Umbilical cord (tissue), 2 donors: ENCODE measurements around the gene NCLN. TPM values are rescaled to one million over a fixed set of nuclear protein-coding genes. Genes with fewer than 3 reads are reported as not detected.
"Not testable (repeated sequence)": the region's sequence is repeated elsewhere in the genome, so short reads cannot be mapped to it uniquely, and the experiment has no call there.

Source experiments
- DNase-seq: peaks from one replicate; pipeline ENCODE4 v3.0.0-alpha.2; 2015; ENCODE audit warnings: low spot score
- total RNA-seq: library from RNA; depleted of rRNA; stranded (reverse); fragments of >200 nt; gene quantifications from one replicate; pipeline ENCODE4 v1.2.3, GENCODE V29; 2014; ENCODE audit warnings: low replicate concordance; ENCODE audit not compliant: insufficient read depth

NCLN gene
- total RNA-seq, 1 donor from 2014 or later = 9.4 TPM

- peak; percentile 75 for DNase-seq
Observed at GRCh38 chr19:3154957-3155736, 30.6 kb upstream of the NCLN start.

DNA sequence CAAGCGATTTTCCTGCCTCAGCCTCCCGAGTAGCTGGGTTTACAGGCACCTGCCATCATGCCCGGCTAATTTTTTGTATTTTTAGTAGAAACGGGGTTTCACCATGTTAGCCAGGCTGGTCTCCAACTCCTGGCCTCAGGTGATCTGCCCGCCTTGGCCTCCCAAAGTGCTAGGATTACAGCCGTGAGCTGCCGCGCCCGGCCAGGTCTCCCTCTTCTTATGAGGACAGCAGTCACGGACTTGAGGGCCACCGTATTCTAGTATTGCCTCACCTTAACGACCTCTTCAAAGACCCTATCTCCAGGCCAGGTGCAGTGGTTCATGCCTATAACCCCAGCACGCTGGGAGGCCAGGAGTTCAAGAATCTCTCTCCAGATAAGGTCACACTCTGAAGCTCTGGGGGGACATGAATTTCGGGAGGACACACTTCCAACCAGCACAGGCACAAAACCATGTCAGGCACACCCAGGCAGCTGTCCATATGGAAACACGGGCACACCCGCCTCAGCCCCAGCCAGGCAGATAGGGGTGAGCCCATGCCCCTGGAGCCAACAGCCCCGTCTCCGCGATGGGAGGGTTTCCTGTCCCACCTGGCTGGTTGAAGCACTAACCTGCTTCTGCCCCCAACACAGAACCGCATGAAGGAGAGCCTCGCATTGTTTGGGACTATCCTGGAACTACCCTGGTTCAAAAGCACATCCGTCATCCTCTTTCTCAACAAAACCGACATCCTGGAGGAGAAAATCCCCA is 28.5 kb upstream of the NCLN start:
- DNase-seq = no peak

GRCh38 chr19:3159565-3159964 is 26.2 kb upstream of the NCLN start:
- DNase-seq = no peak

GRCh38 chr19:3160219-3160618 is 25.5 kb upstream of the NCLN start:
- DNase-seq = no peak

DNA sequence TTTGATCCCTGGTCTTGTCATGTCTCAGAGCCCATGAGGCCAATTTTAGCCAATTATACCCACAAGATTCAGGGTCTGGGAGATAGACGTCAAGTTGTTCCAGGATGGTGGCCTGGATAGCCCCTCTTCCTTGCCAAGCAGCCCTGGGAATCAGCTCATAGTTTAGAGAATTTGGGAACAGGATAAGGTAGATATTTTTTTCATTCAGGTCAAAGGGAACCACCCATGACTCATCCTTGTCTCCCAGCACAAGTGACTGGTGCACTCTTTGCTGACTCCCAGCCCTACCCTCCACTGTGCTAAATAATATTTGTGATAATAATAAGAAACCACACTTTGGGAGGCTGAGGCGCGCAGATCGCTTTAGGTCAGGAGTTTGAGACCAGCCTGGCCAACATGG is 24.3 kb upstream of the NCLN start:
- DNase-seq = no peak

GRCh38 chr19:3162418-3163229 is 23.1 kb upstream of the NCLN start:
- no peak for DNase-seq

DNA sequence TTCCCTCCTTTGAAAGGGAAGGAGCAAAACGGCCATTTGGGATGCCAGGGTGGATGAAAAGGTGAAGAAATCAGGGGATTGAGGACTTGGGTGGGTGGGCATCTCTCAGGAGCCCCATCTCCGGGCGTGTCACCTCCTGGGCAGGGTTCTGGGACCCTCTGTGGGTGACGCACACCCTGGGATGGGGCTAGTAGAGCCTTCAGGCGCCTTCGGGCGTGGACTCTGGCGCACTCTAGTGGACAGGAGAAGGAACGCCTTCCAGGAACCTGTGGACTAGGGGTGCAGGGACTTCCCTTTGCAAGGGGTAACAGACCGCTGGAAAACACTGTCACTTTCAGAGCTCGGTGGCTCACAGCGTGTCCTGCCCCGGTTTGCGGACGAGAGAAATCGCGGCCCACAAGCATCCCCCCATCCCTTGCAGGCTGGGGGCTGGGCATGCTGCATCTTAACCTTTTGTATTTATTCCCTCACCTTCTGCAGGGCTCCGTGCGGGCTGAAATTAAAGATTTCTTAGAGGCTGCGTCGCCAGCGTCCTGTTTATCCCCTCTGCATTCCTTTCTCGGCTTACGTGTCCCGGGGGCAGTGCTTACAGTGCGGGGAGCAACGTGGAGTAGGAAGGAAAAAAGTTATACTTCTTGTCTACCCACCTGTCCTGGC is 22.4 kb upstream of the NCLN start:
- peak; percentile 40 for DNase-seq

DNA sequence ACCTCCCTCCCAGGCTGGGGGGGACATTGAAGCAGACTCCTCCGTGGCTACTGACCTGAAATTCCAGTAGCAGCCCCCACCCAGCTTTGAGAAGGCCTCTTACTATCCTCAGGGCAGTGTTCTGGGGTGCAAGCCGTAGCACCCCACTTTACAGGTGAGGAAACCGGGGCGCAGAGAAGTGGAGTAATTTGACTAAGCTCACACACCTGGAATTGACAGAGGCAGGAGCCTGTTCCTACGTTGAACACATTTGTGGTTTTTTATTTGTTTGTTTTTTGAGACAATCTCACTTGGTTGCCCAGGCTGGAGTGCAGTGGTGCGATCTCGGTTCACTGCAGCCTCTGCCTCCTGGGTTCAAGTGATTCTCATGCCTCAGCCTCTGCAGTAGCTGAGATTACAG is 21.8 kb upstream of the NCLN start:
- DNase-seq = no peak

- no peak for DNase-seq
Observed at GRCh38 chr19:3167533-3168272, 18.0 kb upstream of the NCLN start.

DNA sequence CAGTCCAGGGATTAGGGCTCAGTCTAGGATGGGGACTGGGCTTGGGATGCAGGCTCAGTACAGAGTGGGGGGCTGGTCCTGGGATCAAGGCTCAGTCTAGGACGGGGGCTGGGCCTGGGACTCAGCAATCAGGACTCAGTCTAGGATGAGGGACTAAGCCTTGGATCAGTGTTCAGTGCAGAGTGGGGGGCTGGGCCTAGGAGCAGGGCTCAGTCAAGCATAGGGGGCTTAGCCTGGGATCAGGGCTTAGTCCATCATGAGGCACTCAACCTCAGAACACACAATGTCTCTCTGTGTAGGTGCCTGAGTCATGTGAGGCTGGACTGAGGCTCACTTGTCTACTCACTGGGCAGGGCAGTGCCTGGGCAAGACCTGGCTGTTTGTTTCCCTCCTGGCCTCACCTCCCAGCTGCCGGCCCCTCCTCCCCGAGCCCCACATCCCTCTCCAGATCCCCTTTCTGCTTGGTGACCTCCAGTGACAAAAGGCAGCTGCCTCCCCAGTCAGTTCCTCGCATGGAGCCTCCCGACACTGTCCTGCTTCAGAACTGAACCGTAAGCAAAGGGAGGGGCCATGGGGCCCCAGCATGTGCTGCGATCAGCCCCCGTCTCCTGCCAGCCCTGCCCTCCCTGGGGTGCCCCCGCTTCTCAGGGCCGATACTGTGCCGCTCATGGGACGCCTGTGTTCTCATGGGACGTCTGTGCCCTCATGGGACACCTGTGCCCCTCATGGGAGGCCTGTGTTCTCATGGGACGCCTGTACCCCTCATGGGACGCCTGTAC is 13.6 kb upstream of the NCLN start:
- DNase-seq = no peak

DNA sequence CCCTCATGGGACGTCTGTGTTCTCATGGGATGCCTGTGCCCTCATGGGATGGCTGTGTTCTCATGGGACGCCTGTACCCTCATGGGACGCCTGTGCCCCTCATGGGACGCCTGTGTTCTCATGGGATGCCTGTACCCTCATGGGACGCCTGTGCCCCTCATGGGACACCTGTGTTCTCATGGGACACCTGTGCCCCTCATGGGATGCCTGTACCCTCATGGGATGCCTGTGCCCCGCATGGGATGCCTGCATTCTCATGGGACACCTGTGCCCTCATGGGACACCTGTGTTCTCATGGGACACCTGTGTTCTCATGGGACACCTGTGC is 13.1 kb upstream of the NCLN start:
- DNase-seq = not testable (repeated sequence)

GRCh38 chr19:3175781-3176714 is 9.7 kb upstream of the NCLN start:
- DNase-seq = peak; percentile 37

GRCh38 chr19:3176715-3177501 is 8.8 kb upstream of the NCLN start:
- DNase-seq = peak; percentile 23

GRCh38 chr19:3178377-3178972 is 7.3 kb upstream of the NCLN start, which contains the start of gene S1PR4:
Gene S1PR4, plus strand, starts transcription at chr19:3178769. Its CDS starts 24 bp downstream, at chr19:3178793.
- no peak for DNase-seq

- no peak for DNase-seq
Observed at GRCh38 chr19:3178973-3179738, 6.6 kb upstream of the NCLN start.

DNA sequence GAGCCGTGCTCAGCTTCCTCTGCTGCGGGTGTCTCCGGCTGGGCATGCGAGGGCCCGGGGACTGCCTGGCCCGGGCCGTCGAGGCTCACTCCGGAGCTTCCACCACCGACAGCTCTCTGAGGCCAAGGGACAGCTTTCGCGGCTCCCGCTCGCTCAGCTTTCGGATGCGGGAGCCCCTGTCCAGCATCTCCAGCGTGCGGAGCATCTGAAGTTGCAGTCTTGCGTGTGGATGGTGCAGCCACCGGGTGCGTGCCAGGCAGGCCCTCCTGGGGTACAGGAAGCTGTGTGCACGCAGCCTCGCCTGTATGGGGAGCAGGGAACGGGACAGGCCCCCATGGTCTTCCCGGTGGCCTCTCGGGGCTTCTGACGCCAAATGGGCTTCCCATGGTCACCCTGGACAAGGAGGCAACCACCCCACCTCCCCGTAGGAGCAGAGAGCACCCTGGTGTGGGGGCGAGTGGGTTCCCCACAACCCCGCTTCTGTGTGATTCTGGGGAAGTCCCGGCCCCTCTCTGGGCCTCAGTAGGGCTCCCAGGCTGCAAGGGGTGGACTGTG is 5.9 kb upstream of the NCLN start:
- no peak for DNase-seq
